Body of pancreas (tissue), 4 donors: ENCODE data around the gene ABTB1.

Experiments
- POLR2A ChIP-seq, 3 donors: fragments of 450-650 bp; IDR thresholded peaks; one replicate each; pipeline ENCODE4 v1.6.1; 2016; ENCODE audit warnings: antibody characterized with exemption in 3 of 3, mild to moderate bottlenecking in 2 of 3
- TF ChIP-seq, protein P1 (sequence below), 7 experiments: fragments of 450-650 bp in 4 of 7; fragments of 200-600 bp in 3 of 7; sonication (generic) in 3 of 7; IDR thresholded peaks; one replicate each; pipeline ENCODE4 v1.5.1; 2016 to 2019; ENCODE audit warnings: antibody characterized with exemption in 7 of 7

DNA sequence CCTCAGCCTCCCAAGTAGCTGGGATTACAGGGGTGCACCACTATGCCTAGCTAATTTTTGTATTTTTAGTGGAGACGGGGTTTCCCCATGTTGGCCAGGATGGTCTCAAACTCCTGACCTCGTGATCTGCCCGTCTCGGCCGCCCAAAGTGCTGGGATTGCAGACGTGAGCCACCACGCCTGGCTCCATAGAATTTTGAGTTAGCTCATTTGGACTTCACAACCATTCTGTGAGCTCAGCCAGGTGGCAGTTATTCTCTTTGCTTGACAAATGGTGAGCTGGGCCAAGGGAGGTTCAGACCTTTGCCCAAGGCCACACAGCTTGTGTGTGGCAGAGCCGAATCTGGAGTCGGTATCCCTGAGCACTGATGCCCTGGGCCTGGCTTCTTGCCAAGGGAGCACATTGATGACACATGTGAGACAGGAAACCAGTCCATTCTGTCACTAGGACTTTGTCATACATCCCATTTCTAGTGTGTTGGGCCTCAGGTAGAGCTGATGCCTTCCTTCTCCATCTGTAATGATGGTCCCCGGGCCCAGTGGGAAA lies 26.2 kb upstream of the ABTB1 start:
- TF ChIP-seq, protein P1, sequence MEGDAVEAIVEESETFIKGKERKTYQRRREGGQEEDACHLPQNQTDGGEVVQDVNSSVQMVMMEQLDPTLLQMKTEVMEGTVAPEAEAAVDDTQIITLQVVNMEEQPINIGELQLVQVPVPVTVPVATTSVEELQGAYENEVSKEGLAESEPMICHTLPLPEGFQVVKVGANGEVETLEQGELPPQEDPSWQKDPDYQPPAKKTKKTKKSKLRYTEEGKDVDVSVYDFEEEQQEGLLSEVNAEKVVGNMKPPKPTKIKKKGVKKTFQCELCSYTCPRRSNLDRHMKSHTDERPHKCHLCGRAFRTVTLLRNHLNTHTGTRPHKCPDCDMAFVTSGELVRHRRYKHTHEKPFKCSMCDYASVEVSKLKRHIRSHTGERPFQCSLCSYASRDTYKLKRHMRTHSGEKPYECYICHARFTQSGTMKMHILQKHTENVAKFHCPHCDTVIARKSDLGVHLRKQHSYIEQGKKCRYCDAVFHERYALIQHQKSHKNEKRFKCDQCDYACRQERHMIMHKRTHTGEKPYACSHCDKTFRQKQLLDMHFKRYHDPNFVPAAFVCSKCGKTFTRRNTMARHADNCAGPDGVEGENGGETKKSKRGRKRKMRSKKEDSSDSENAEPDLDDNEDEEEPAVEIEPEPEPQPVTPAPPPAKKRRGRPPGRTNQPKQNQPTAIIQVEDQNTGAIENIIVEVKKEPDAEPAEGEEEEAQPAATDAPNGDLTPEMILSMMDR (IDR thresholded peaks at IDR 0.05) = no peak
- no peak for TF ChIP-seq POLR2A (IDR thresholded peaks at IDR 0.05)
